ENCODE data around the gene FAM120B.

FAM120B gene

DNA sequence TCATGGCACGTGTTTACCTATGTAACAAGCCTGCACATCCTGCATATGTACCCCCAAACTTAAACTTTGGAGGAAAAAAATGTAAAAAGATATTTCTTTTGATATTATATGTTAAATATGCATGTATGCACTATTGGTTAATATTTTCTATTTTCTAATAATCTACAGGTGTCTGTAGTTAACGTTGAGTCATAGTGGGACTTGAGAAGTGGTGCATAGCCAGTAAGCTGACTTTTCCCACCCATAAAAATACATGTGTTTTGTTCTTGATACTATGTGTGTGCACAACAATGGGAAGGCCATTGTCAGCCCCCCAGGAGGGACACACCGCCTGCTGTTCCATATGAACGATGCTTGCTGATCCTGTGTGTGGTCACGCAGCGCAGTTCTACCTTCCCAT is 49.1 kb downstream of the FAM120B start:
- no peak for DNase-seq (ENCODE audit: low read depth in 2 of 2)

DNA sequence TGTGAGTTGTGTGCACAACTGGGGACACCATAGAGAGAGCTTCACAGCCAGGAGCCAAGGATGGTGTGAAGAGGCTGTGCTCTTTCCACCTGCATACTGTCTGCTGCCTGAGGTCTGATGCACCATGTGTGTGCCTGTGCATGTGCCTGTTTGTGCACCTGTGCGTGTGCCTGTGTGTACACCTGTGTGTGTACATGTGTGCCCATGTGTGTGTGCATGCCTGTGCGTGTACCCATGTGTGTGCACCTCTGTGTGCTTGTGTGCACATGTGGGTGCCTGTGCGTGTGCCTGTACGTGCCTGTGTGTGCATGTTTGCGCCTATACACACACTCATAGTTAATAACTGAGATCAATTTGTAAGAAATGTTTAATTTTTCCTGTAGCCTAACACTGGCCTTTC is 51.3 kb downstream of the FAM120B start:
- DNase-seq (ENCODE audit: low read depth in 2 of 2) = no peak

GRCh38 chr6:170358496-170358895 is 51.9 kb downstream of the FAM120B start:
- no peak for DNase-seq (ENCODE audit: low read depth in 2 of 2)

GRCh38 chr6:170360476-170360875 is 53.9 kb downstream of the FAM120B start:
- no peak for DNase-seq (ENCODE audit: low read depth in 2 of 2)

GRCh38 chr6:170361335-170361734 is 54.8 kb downstream of the FAM120B start:
- no peak for DNase-seq (ENCODE audit: low read depth in 2 of 2)

GRCh38 chr6:170362121-170362520 is 55.6 kb downstream of the FAM120B start:
- no peak for DNase-seq (ENCODE audit: low read depth in 2 of 2)

GRCh38 chr6:170363255-170363654 is 56.7 kb downstream of the FAM120B start:
- DNase-seq (ENCODE audit: low read depth in 2 of 2) = no peak

- DNase-seq (ENCODE audit: low read depth in 2 of 2) = no peak
These were observed 58.6 kb downstream of the FAM120B start for GRCh38 chr6:170365121-170365520.

- no peak for DNase-seq (ENCODE audit: low read depth in 2 of 2)
These were observed 59.0 kb downstream of the FAM120B start for GRCh38 chr6:170365593-170365992.

DNA sequence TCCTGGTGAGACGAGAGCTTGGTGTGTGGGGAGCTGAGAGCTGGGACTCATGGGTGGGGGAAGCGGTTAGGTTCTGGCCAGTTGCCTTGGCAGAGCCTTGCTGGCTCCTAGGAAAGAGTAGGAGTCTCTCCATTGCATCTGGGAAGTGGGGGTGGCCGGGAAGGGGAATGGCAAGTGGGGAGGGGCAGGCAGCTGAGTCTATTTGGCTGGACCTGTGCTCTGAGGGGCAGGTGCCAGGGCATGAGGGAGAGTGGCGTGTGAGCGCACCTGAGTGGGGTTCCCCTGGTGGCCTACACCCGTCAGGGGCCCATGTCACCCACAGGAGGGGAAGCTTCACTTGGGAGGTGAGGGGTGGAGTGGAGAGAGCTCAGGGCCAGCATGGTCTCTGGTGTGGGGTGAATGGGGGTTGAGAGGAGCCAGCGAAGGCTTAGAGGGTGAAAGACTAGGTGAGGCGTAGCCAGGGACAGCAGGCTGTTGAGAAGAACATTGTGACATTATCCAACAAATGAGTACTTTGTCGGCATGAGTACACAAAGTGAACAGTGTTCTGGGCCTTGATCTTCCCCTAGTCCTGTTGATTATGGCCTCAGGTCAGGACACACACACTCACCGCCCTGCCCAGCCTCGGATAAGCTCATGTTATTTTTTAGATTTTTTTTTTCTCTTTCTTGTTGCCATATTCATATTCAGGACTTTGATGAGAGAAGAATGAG is 59.8 kb downstream of the FAM120B start:
- DNase-seq (ENCODE audit: low read depth in 2 of 2) = no peak

GRCh38 chr6:170367241-170367640 is 60.7 kb downstream of the FAM120B start:
- DNase-seq (ENCODE audit: low read depth in 2 of 2) = no peak

GRCh38 chr6:170368544-170368943 is 62.0 kb downstream of the FAM120B start:
- DNase-seq (ENCODE audit: low read depth in 2 of 2) = no peak

- no peak for DNase-seq (ENCODE audit: low read depth in 2 of 2)
These were observed 62.8 kb downstream of the FAM120B start for GRCh38 chr6:170369403-170369802.

GRCh38 chr6:170370416-170370815 is 63.9 kb downstream of the FAM120B start:
- DNase-seq (ENCODE audit: low read depth in 2 of 2) = no peak

- no peak for DNase-seq (ENCODE audit: low read depth in 2 of 2)
These were observed 64.5 kb downstream of the FAM120B start for GRCh38 chr6:170371080-170371479.

GRCh38 chr6:170371588-170371987 is 65.0 kb downstream of the FAM120B start:
- no peak for DNase-seq (ENCODE audit: low read depth in 2 of 2)

DNA sequence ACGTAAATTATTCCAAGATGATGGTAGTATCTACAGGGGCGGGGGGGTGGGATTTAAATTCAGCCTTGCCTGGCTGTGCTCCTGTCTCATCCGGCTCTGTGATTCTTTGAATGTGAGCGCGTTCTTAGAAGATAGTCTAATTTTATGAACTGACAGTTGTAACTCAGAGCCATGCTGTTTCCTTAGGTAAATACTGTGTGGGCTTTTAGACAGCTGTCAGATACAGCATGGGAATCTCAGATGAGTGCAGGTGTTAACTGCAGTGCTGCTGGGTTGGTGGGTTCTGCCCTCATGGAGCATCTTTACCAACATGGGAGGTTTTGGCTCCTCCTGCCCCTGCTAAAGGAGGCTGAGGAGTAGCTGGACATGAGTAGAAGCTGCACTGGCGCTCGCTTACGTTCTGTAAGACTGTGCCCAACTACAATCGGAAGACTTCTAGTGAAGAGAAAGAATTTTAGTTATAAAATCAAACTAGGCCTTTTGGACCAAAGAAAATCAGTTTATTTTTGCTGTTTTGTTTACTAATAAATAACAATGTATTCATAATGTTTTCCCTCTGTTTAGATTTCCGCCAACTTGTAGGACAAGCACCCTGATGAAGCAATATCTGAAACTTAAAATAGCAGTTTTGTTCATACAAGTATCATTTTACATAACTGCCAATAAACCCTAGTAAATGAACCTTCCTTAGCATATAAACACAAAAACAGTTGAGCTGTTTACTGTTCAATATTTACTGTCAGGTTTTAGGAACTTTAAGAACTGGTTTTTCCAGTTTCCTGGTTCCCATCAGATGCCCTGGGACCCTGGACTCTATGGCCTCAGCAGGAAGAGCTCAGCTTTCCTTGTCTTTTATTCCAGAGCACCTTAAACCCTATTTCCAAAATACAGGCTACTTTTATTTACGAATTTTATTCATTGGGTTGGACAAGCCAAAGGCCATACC is 66.1 kb downstream of the FAM120B start:
- no peak for DNase-seq (ENCODE audit: low read depth in 2 of 2)

DNA sequence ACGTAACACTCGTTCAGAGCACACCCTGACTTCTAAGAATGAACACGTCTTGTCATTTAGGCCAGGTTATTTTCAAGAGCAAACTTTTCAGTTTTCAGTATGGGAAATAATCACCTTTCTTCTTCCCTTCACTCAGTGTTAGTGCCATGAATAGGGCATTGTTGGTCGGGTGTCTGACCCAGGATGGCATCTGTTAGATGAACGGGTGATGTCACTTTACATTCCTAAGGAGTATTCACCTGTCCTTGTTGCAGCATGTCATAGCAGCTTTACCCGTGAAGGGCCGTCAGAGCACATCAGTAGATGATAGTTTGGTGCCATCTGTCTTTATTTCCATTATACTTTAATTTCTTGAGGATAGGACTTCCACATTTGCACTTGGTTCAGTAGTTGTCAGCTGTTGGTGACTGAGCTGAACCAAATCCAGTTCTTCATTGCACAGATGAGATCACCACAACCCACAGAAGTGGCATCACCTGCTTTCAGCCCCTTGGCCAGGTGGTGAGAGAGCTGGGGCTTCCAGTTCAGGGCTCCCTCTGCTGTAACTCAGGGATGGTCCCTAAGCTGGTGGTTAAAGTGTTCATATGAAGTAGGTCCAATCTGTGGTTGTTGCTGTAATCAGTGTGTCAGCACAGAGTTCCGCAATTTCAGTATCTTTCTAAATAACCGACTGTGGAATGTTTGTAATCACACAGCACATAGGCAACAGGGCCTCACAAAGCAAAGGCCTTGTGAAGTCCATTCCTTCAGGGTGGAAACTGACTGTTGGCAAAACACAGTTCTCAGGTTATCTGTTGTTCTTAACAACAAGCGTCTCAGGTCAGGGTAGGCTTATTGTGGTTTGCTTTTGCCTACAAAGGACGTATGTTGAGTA is 68.2 kb downstream of the FAM120B start:
- no peak for DNase-seq (ENCODE audit: low read depth in 2 of 2)

DNA sequence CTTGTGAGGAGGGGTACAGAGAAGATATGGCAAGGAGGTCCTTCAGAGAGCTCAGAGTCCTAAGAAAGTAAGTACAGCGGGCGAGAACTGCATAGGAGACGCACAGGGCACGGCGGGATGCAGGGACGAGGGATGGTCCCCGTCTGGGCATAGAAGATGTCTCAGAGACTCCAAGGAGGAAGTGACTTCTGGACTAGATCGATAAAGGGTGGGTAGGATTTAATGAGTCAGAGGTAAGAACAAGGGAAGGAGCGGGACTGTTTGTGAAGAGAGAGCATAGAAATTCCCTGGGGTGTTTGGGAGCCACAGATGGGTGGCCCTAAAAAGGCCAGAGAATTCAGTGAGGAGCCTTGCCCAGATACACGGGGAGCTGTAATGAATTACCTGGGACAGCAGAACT is 69.1 kb downstream of the FAM120B start:
- DNase-seq (ENCODE audit: low read depth in 2 of 2) = no peak

DNA sequence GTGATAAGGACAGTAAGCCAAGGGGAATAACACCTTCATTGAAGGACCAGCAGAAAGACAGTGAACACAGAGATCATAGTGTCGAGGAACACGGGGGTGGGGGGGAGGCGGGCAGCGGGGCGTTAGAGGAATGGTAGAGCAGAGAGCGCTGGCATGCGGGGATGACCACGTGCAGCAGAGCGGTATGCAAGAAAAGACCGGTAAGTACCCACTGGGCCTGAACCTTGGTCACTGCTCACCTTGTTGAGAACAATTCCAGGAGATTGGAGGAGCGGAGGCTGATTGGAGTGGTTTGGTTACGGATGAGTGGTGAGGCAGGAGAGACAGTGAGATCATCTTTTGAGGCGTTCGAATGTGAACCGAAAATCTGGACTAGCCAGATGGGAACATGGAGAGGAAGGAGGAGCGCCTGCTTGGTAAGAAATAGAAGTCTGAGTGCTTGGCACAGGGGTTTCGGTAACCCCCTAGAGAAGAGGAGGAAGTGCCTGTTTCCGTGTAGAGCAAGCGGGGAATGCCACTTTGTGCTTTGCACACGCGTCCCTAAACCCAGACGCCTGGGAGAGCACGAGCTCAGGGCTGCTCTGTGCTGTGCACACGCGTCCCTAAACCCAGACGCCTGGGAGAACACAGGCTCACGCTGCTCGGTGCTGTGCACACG is 70.0 kb downstream of the FAM120B start:
- DNase-seq (ENCODE audit: low read depth in 2 of 2) = no peak

DNA sequence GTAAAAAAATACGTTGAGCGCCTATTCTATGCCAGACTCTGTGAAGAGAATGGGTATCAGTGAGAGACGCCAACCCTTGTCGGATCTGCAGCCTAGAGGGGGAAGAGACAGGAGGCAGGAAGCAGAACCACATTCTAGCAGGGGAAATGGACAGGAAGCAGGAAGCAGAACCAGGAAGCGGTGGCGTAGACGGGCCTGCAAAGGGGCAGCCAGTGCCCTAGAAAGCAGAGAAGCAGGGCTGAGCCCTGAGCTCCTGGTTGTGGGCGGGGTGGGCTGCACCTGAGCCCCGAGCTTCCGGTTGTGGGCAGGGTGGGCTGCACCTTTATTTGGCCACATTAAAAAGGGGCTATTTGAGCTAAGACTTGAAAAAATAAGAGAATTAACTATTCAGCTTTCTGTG is 71.9 kb downstream of the FAM120B start:
- DNase-seq (ENCODE audit: low read depth in 2 of 2) = no peak

- DNase-seq (ENCODE audit: low read depth in 2 of 2) = no peak
These were observed 75.0 kb downstream of the FAM120B start for GRCh38 chr6:170381562-170381961.

Measured in fibroblast of skin of left quadriceps (primary cell).